ENCODE data around the gene SPDEF.

SPDEF gene

GRCh38 chr6:34526241-34526972 lies 29.7 kb downstream of the SPDEF start:
- no peak for DNase-seq

GRCh38 chr6:34525431-34526175 lies 30.5 kb downstream of the SPDEF start:
- no peak for DNase-seq

- no peak for DNase-seq
These were observed 31.2 kb downstream of the SPDEF start for GRCh38 chr6:34524971-34525370.

GRCh38 chr6:34524499-34524898 lies 31.6 kb downstream of the SPDEF start:
- DNase-seq = no peak

- no peak for DNase-seq
These were observed 32.5 kb downstream of the SPDEF start for GRCh38 chr6:34523441-34524206.

GRCh38 chr6:34522761-34523160 lies 33.4 kb downstream of the SPDEF start:
- DNase-seq = no peak

- no peak for DNase-seq
These were observed 34.5 kb downstream of the SPDEF start for GRCh38 chr6:34521463-34522285.

GRCh38 chr6:34520645-34521462 lies 35.3 kb downstream of the SPDEF start:
- DNase-seq = no peak

GRCh38 chr6:34519971-34520644 lies 36.0 kb downstream of the SPDEF start:
- no peak for DNase-seq

- DNase-seq = no peak
These were observed 37.3 kb downstream of the SPDEF start for GRCh38 chr6:34518669-34519365.

- no peak for DNase-seq
These were observed 38.2 kb downstream of the SPDEF start for GRCh38 chr6:34517966-34518365.

- no peak for DNase-seq
These were observed 38.7 kb downstream of the SPDEF start for GRCh38 chr6:34517461-34517881.

GRCh38 chr6:34516391-34517324 lies 39.5 kb downstream of the SPDEF start:
- no peak for DNase-seq

- no peak for DNase-seq
These were observed 40.4 kb downstream of the SPDEF start for GRCh38 chr6:34515473-34516387.

GRCh38 chr6:34514593-34515472 lies 41.3 kb downstream of the SPDEF start:
- no peak for DNase-seq

- no peak for DNase-seq
These were observed 42.0 kb downstream of the SPDEF start for GRCh38 chr6:34514112-34514511.

GRCh38 chr6:34513646-34514045 lies 42.5 kb downstream of the SPDEF start:
- DNase-seq = no peak

Measured in activated effector memory CD4-positive, alpha-beta T cell treated with Interleukin-2 at 50 U/mL for 16 hours (primary cell).